Urinary bladder (tissue), 4 donors: Measurements from ENCODE around the gene FAM13A. TPM values are rescaled to one million over a fixed set of nuclear protein-coding genes. Genes with fewer than 3 reads are reported as not detected.

Experiments used
- DNase-seq: peaks from one replicate; pipeline ENCODE4 v3.0.0-alpha.2; 2015; ENCODE audit errors: extremely low spot score
- H3K27ac ChIP-seq: one replicate; pipeline ENCODE4 v1.5.1; 2013; ENCODE audit warnings: low read depth, mild to moderate bottlenecking, moderate library complexity
- H3K36me3 ChIP-seq: one replicate; pipeline ENCODE4 v1.6.1; 2013; ENCODE audit warnings: mild to moderate bottlenecking, moderate library complexity; ENCODE audit not compliant: insufficient read depth
- H3K4me1 ChIP-seq: one replicate; pipeline ENCODE4 v1.6.1; 2013; ENCODE audit warnings: mild to moderate bottlenecking, moderate library complexity; ENCODE audit not compliant: insufficient read depth
- H3K4me3 ChIP-seq: one replicate; pipeline ENCODE4 v1.5.1; 2013; ENCODE audit warnings: low read depth, low read length
- WGBS: extraction: QIAGEN DNeasy Blood & Tissue Kit; methylation state at CpG from one replicate; pipeline ENCODE4 v1.1.7; 2013; 5-methylcytosine and 5-hydroxymethylcytosine counted together
- polyA plus RNA-seq: library from polyadenylated mRNA; stranded (reverse); fragments of 200-250 nt; gene quantifications from one replicate; pipeline ENCODE4 v1.2.3, GENCODE V29; 2013
- total RNA-seq: library from RNA; depleted of rRNA; stranded (reverse); fragments of >200 nt; gene quantifications from one replicate; pipeline ENCODE4 v1.2.3, GENCODE V29; 2014
- donor health status: healthy with polysubstance abuse.
- donor health status: healthy.

Gene FAM13A
- total and polyA plus RNA-seq, 2 donors, result 21.9 to 85.3 TPM

- peaks cover 12% of the 10 kb centered on the region for H3K36me3 ChIP-seq
- no peak for DNase-seq
- H3K27ac ChIP-seq, result no peak overlapping the region
- H3K4me3 ChIP-seq, result no peak overlapping the region
- 92% methylated on average over 3 of the region's 3 CpGs for WGBS
- H3K4me1 ChIP-seq, result no peaks in the 10 kb centered on the region
Observed at GRCh38 chr4:88744609-88745008, 312.4 kb downstream of the FAM13A start.

DNA sequence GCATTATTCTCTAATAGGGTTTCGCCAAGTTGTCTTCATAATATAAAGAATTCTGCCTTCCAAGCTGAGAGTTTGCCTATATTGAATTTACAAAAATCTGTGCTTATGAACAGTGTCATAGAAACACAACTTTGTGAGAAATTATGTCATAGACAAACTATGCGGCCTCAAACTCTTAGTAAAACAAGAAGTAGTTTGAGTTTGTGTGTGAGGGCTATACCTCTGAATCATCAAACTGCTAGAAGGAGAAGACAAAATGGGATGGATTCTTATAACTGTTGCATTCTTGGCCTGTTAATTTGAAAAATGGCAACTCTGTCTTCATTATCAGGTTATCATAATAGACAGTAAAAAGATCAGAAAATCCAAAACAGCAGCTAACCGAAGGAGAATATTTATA is 313.3 kb downstream of the FAM13A start:
- 93% methylated on average over 3 of the region's 3 CpGs for WGBS
- Histone ChIP-seq H3K4me3 (no peak overlapping the region), H3K4me1 (no peaks in the 10 kb centered on the region), H3K27ac (no peak overlapping the region), H3K36me3 (peaks cover 8% of the 10 kb centered on the region)
- no peak for DNase-seq

DNA sequence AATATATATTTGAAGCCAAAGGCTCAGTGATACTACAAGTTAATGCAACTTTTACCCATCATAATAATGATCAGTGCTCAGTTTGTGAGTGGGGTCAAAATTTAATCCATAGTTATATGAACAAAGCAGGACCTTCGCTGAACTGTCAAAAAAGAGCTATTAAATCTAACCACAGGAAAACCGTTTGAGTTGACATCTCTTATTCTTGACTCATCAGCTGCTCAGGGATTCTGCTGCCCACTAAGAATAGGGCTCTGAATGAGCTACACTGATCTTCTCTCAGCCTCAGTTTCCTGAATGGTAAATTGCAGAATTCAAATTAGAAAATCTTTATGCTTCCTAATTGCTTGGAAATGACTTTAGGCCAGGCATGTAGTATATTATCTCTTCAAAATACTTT is 314.4 kb downstream of the FAM13A start:
- WGBS, result 70% methylated on average over 2 of the region's 2 CpGs
- DNase-seq, result no peak
- Histone ChIP-seq H3K4me3 (no peak overlapping the region), H3K4me1 (no peaks in the 10 kb centered on the region), H3K27ac (no peak overlapping the region), H3K36me3 (peaks cover 5% of the 10 kb centered on the region)

DNA sequence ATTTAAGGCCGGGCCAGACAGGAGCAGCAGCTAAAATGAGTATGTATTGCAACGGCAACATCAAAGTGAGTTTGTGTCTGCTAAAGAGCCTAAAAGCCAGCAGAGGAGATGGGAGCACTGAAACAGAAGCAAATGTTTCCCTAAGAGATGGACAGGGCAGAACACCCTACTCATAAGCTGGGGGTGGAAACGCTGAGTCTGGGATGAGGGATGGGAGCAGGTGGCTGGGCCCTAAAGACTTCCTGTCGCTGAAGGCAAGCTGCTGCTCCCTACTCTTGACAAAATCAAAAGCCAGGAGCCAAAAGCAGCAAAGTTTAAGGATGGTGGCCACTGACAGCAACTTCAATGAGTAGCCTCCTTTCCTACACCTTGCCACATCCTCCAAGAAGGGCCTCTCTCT is 318.8 kb downstream of the FAM13A start:
- 89% methylated on average over 4 of the region's 4 CpGs for whole genome bisulfite sequencing
- no peak overlapping the region for H3K27ac ChIP-seq
- DNase-seq, result no peak
- no peaks in the 10 kb centered on the region for H3K36me3 ChIP-seq
- H3K4me1 ChIP-seq, result no peaks in the 10 kb centered on the region
- no peak overlapping the region for H3K4me3 ChIP-seq

- 53% methylated on average over 14 of the region's 14 CpGs for WGBS
- Histone ChIP-seq H3K36me3 (no peaks in the 10 kb centered on the region), H3K27ac (no peak overlapping the region), H3K4me3 (no peak overlapping the region), H3K4me1 (no peaks in the 10 kb centered on the region)
- peak; percentile 54 for DNase-seq
Observed at GRCh38 chr4:88737307-88737941, 319.6 kb downstream of the FAM13A start.

DNA sequence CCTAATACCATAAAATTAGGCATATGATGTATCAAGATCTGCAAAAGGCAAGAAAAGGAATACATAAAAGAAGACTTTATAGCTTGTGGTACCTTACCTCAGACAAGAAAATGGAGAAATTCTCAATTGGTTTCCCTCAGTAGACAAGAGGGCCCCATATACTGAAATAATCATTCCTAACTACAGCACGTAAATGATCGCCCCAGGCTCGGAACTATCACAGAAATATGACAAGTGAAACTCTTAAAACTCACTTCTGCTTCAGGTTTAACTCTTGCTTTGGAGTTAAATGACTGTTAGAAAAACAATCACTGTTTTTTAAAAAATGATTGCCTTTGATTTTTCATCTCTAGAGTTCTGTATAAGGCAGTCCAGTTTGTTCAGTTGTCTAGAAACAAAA is 320.7 kb downstream of the FAM13A start:
- WGBS, result 83% methylated on average over 3 of the region's 3 CpGs
- H3K4me1 ChIP-seq, result no peaks in the 10 kb centered on the region
- no peak for DNase-seq
- H3K4me3 ChIP-seq, result no peak overlapping the region
- peaks cover 3% of the 10 kb centered on the region for H3K36me3 ChIP-seq
- H3K27ac ChIP-seq, result no peak overlapping the region

DNA sequence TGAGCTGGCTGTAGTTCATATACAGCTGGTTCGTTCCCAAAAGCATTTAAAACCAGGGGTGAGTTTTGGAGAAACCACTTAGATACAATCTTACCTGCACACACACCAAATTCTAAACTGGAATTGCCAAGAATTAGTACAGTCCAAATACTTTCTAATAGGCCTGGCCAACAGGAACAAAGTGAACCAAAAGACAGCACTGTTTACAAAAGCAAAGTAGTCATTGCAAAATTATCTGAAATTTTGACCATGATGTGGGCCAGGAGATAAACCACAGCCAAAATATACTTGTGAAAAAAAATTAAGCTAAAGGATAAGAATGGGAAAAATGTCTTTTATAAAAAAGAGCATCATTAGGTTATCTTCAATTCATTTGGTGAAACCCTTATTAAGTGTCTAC is 321.4 kb downstream of the FAM13A start:
- H3K4me3 ChIP-seq, result no peak overlapping the region
- no peaks in the 10 kb centered on the region for H3K4me1 ChIP-seq
- 60% methylated on average over 1 of the region's 1 CpG for WGBS
- H3K27ac ChIP-seq, result no peak overlapping the region
- no peak for DNase-seq
- peaks cover 3% of the 10 kb centered on the region for H3K36me3 ChIP-seq

- no peaks in the 10 kb centered on the region for H3K4me1 ChIP-seq
- DNase-seq, result no peak
- WGBS, result 79% methylated on average over 3 of the region's 3 CpGs
- H3K36me3 ChIP-seq, result peaks cover 3% of the 10 kb centered on the region
- H3K4me3 ChIP-seq, result no peak overlapping the region
- H3K27ac ChIP-seq, result peak overlapping the region; percentile 16
Observed at GRCh38 chr4:88734403-88734949, 322.5 kb downstream of the FAM13A start.

- WGBS, result 93% methylated on average over 5 of the region's 5 CpGs
- H3K36me3 ChIP-seq, result peaks cover 9% of the 10 kb centered on the region
- no peak overlapping the region for H3K27ac ChIP-seq
- no peak for DNase-seq
- no peaks in the 10 kb centered on the region for H3K4me1 ChIP-seq
- H3K4me3 ChIP-seq, result no peak overlapping the region
Observed at GRCh38 chr4:88732714-88733368, 324.1 kb downstream of the FAM13A start.

DNA sequence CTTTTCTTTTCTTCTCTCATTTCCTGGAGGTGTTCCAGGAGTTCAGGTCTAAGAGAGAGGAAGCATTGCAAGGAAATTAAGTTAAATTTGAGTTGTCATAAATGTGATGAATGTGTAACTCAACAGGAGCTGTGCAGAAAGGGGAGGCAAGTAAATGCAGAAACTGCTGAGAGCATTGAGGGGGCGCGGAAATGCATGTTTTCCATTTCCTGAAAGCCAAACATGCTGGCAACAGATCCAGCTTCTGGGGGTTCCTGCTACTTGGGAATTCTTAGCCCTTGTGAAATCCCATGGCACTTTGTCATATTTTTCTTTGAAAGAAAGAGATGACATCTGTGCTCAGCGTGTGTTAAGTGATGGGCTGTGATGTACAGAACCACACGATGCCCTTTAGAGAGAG is 325.6 kb downstream of the FAM13A start:
- no peak for DNase-seq
- Histone ChIP-seq H3K4me1 (no peaks in the 10 kb centered on the region), H3K4me3 (no peak overlapping the region), H3K27ac (no peak overlapping the region), H3K36me3 (peaks cover 9% of the 10 kb centered on the region)
- 88% methylated on average over 4 of the region's 4 CpGs for WGBS

GRCh38 chr4:88730811-88731210 is 326.2 kb downstream of the FAM13A start:
- H3K4me3 ChIP-seq, result no peak overlapping the region
- H3K27ac ChIP-seq, result no peak overlapping the region
- DNase-seq, result no peak
- 93% methylated on average over 5 of the region's 5 CpGs for WGBS
- H3K4me1 ChIP-seq, result no peaks in the 10 kb centered on the region
- peaks cover 9% of the 10 kb centered on the region for H3K36me3 ChIP-seq

GRCh38 chr4:88729146-88729760 is 327.7 kb downstream of the FAM13A start:
- Histone ChIP-seq H3K27ac (no peak overlapping the region), H3K4me1 (no peaks in the 10 kb centered on the region), H3K36me3 (peaks cover 9% of the 10 kb centered on the region), H3K4me3 (no peak overlapping the region)
- 84% methylated on average over 6 of the region's 6 CpGs for WGBS
- DNase-seq, result no peak

DNA sequence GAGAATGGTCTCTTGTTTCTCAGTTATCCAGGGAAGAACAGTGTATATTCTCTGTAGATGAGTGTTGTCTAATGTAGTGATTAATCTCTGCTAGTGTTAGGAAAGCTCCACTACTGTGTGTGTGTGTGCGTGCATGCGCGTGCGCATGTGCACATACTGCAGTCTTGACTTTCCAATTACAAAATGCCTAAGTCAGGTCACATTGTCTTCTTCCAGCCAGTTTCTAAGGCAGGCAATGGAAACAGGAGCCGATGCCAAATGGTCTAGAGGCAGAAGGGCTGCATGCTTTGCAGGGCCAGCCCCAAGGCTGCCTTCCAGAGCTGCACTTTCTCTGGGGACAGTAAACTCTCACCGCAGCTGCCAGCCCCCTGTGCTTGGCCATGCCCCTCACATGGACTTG is 328.8 kb downstream of the FAM13A start:
- DNase-seq, result no peak
- H3K4me1 ChIP-seq, result no peaks in the 10 kb centered on the region
- WGBS, result 90% methylated on average over 6 of the region's 6 CpGs

DNA sequence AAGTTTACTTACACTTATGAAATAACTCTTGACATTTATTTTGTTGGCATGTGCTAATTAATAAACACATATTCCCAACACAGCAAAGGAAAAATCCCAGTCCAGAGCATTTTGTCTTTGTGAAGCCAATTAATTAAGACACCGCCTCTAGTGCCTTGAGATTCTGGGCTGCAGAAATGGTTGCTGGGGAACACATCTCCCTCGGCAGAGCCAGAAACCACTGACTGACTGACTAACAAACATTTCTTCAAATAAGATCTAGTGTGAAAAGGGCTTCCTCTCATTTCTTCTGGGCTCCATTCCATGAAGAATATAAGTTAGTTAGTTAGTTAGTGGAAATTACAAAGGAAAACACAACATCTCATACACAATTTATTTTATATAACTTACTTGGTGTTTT is 331.0 kb downstream of the FAM13A start:
- Histone ChIP-seq H3K4me1 (no peaks in the 10 kb centered on the region), H3K27ac (no peak overlapping the region), H3K4me3 (no peak overlapping the region), H3K36me3 (peaks cover 8% of the 10 kb centered on the region)
- 82% methylated on average over 2 of the region's 2 CpGs for WGBS
- DNase-seq, result no peak

More for the DNA sequence above, 328.8 kb downstream of the FAM13A start:
- Histone ChIP-seq H3K4me3 (no peak overlapping the region), H3K36me3 (peaks cover 11% of the 10 kb centered on the region), H3K27ac (no peak overlapping the region)
